Measurements from ENCODE around the gene C22orf39.

The C22orf39 gene

DNA sequence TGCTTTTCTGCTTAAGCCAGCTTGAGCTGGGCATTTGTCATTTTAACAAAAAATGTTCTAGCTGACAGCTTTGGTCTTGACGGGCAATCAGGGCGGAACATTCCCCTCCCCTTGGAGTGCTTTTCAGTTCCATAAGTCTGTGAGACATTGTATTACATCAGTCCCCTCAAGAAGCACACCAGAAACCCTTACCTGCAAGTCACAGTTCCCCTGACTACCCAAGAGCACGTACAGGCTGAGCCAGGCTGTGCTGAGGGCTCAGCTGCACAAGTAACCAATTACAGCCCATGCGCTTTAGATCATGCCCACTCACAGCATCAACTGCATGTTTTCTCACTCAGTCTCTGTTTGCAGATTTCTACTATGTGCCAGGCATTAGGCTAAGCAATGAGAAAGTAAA is 35.0 kb downstream of the C22orf39 start:
- TF ChIP-seq, protein P1, sequence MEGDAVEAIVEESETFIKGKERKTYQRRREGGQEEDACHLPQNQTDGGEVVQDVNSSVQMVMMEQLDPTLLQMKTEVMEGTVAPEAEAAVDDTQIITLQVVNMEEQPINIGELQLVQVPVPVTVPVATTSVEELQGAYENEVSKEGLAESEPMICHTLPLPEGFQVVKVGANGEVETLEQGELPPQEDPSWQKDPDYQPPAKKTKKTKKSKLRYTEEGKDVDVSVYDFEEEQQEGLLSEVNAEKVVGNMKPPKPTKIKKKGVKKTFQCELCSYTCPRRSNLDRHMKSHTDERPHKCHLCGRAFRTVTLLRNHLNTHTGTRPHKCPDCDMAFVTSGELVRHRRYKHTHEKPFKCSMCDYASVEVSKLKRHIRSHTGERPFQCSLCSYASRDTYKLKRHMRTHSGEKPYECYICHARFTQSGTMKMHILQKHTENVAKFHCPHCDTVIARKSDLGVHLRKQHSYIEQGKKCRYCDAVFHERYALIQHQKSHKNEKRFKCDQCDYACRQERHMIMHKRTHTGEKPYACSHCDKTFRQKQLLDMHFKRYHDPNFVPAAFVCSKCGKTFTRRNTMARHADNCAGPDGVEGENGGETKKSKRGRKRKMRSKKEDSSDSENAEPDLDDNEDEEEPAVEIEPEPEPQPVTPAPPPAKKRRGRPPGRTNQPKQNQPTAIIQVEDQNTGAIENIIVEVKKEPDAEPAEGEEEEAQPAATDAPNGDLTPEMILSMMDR (conservative IDR thresholded peaks at IDR 0.05; ENCODE audit: low read depth, low read length): no peak
- no peak for DNase-seq (ENCODE audit: low read depth)
- no peak overlapping the region for H3K4me3 ChIP-seq (ENCODE audit: low read depth, low read length)

GRCh38 chr22:19411690-19412045 is 35.8 kb downstream of the C22orf39 start:
- TF ChIP-seq, protein P1 (conservative IDR thresholded peaks at IDR 0.05; ENCODE audit: low read depth, low read length): no peak
- no peak for DNase-seq (ENCODE audit: low read depth)
- no peak overlapping the region for H3K4me3 ChIP-seq (ENCODE audit: low read depth, low read length)

GRCh38 chr22:19410941-19411689 is 36.4 kb downstream of the C22orf39 start:
- no peak for DNase-seq (ENCODE audit: low read depth)
- H3K4me3 ChIP-seq (ENCODE audit: low read depth, low read length): no peak overlapping the region
- TF ChIP-seq, protein P1 (conservative IDR thresholded peaks at IDR 0.05; ENCODE audit: low read depth, low read length): no peak

GRCh38 chr22:19407649-19408606 is 39.6 kb downstream of the C22orf39 start:
- H3K4me3 ChIP-seq (ENCODE audit: low read depth, low read length): no peak overlapping the region
- peak; percentile 34 for DNase-seq (ENCODE audit: low read depth)
- TF ChIP-seq, protein P1 (conservative IDR thresholded peaks at IDR 0.05; ENCODE audit: low read depth, low read length): no peak

DNA sequence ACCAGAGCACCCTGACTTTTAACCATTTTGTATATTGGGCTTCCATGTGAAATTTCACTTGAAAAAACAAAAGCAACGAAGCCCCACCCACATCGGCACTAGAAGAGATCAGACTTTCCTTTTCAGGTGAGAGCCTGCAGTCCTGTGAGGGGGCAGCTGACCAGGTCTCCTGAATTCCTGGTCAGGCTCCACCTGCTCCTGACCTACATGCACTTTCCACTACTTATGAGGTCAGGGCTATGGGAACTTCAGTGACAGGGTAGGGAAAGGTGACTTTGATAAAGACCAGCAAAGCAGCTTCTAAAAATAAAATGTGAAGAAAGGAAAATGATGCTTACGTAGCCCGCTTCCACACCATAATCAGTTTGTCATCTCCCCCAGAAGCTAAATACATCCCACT is 40.7 kb downstream of the C22orf39 start:
- TF ChIP-seq, protein P1 (conservative IDR thresholded peaks at IDR 0.05; ENCODE audit: low read depth, low read length): no peak
- DNase-seq (ENCODE audit: low read depth): no peak
- no peak overlapping the region for H3K4me3 ChIP-seq (ENCODE audit: low read depth, low read length)

GRCh38 chr22:19406281-19406811 is 41.2 kb downstream of the C22orf39 start:
- DNase-seq (ENCODE audit: low read depth): no peak

More at GRCh38 chr22:19406281-19406811, 41.2 kb downstream of the C22orf39 start:
- TF ChIP-seq, protein P1 (conservative IDR thresholded peaks at IDR 0.05; ENCODE audit: low read depth, low read length): no peak
- H3K4me3 ChIP-seq (ENCODE audit: low read depth, low read length): no peak overlapping the region

Data from choroid plexus epithelial cell (primary cell).